HG03045 (cell line): ENCODE measurements around the gene MMP14.
"Not testable (repeated sequence)": the region's sequence is repeated elsewhere in the genome, so short reads cannot be mapped to it uniquely, and the experiment has no call there.

Source experiments
- ATAC-seq: cut with Tn5 transposase; IDR thresholded peaks from one replicate; pipeline ENCODE4 v1.9.1; 2021; ENCODE audit warnings: mild to moderate bottlenecking, moderate library complexity; ENCODE audit not compliant: unreplicated experiment

MMP14 gene

GRCh38 chr14:22856428-22856827 is 20.0 kb downstream of the MMP14 start:
- ATAC-seq, result no peak

GRCh38 chr14:22860377-22860776 is 24.0 kb downstream of the MMP14 start:
- ATAC-seq, result not testable (repeated sequence)

- no peak for ATAC-seq
These were observed 25.3 kb downstream of the MMP14 start for GRCh38 chr14:22861651-22862050.

GRCh38 chr14:22864979-22865378 is 28.6 kb downstream of the MMP14 start:
- no peak for ATAC-seq

- no peak for ATAC-seq
These were observed 29.3 kb downstream of the MMP14 start for GRCh38 chr14:22865424-22866405.

GRCh38 chr14:22866874-22867273 is 30.5 kb downstream of the MMP14 start:
- ATAC-seq, result no peak

GRCh38 chr14:22870811-22871223 is 34.4 kb downstream of the MMP14 start:
- ATAC-seq, result peak; percentile 20

GRCh38 chr14:22871224-22872032 is 35.0 kb downstream of the MMP14 start, which contains the start of gene LRP10:
Gene LRP10 (plus strand): TSS chr14:22871740. CDS start chr14:22872304, 564 bp downstream.
- ATAC-seq, result peak; percentile 83

GRCh38 chr14:22872033-22872832 is 35.8 kb downstream of the MMP14 start:
- peak; percentile 23 for ATAC-seq

- ATAC-seq, result no peak
These were observed 36.6 kb downstream of the MMP14 start for GRCh38 chr14:22872833-22873520.

- ATAC-seq, result no peak
These were observed 38.8 kb downstream of the MMP14 start for GRCh38 chr14:22875003-22875747.

- no peak for ATAC-seq
These were observed 39.4 kb downstream of the MMP14 start for GRCh38 chr14:22875748-22876319.

- no peak for ATAC-seq
These were observed 40.7 kb downstream of the MMP14 start for GRCh38 chr14:22877000-22877501.

- no peak for ATAC-seq
These were observed 42.2 kb downstream of the MMP14 start for GRCh38 chr14:22878271-22879246.

- ATAC-seq, result no peak
These were observed 45.7 kb downstream of the MMP14 start for GRCh38 chr14:22882064-22882463.

GRCh38 chr14:22882529-22883172 is 46.3 kb downstream of the MMP14 start:
- no peak for ATAC-seq
